DMS 273 treated with DMSO at 0.1 percent for 48 hours (cell line): ENCODE results near the gene WFS1.

Source experiments
- DNase-seq: peaks from one replicate; lab custom pipeline; 2025; lab: John Stamatoyannopoulos, UW

Gene WFS1

DNA sequence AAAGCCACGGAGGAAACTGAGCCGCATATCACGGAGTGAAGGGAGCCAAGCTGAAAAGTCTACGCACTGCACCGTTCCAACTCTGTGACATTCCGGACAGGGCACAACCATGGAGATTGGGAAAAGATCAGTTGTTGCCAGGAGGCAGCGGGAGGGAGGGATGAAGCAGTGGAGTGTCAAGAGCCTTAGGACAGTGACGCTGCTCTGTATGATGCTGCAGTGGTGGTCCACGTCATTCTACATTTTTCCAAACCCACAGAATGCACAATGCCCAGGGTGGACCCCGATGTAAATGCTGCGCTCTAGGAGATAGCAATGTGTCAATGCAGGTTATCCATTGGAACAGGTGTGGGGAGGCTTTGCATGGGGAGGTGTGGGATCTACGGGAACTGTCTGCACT lies 7.5 kb upstream of the WFS1 start:
- DNase-seq, result no peak

DNA sequence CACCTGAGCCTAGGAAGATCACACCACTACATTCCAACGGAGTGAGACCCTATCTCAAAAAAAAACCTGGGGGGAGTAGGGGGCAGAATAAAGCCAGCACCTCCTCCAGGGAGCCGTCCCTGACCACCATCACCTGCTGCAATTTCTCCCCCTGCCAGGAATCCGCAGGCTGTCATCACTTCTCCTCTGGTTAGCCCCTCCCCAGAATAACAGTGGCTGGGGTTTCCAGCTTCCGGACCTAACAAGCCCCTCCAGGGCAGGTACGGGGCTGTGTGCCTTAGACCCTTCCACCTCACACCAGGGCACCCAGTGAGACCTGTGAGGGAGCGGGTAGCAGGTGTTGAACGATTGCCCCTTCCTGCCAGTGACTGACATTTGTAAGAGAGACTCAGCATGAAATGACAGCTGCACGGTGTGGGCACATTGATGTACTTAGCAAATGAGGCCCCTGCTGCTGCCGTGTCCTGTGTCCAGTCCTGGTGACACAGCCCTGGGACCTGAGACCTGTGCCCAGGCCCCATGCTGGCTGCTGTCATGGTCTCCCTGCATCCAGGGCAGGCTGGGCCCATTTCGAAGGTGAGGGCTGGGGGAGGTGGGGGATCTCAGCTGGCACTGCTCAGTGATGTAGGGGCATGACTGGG lies 6.7 kb upstream of the WFS1 start:
- DNase-seq, result no peak

DNA sequence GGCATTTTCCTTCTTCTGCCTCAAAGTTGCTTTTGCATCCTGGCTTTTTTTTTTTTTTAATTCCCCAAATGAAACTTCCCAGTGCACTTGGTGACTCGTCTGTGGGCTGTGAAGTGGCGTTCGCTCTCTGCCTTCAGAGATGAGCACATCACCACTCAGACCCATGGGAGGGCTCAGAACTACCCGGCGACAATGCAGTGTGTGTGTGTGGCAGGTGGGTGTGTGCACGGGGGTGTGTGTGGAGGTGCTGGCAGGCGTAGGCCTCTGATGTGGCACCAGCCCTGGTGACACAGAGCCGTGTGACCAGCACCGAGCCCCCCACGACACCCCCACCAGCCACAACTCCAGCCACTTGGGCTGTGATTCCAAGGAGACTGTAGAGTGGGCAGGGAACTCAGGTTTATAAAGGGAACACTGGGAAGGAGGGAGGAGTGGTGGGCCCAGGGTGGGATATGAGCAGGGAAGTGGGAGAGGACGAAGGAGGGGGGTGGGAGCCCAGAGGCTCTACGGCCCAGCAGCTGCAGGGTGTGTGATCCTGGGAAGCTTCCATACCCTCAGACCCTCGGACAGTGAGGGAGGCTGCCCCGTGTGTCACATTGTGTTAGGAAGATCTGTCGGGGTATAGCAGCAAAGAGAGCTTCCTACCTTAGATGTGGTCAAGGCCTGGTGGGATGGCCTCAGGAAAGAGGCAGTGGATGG lies 6.0 kb upstream of the WFS1 start:
- no peak for DNase-seq

- DNase-seq, result no peak
Measured at GRCh38 chr4:6264225-6264540, 5.5 kb upstream of the WFS1 start.

DNA sequence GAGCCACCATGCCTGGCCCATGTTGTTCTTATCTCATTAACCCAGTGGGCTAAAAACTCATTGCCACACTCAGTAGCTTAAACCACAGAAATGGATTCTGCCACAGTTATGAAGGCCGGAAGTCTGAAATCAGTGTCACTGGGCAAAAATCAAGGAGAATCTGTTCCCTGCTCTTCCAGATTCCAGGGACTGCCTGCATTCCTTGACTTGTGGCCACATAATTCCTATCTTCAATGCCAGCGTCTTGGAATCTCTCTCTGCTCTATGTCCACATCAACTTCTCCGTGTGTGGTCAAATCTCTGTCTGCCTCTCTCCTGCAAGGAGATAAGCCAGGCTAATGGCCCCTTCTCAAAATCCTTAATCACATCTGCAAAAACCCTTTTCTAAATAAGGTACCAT lies 4.1 kb upstream of the WFS1 start:
- no peak for DNase-seq

- no peak for DNase-seq
Measured at GRCh38 chr4:6267573-6267972, 2.1 kb upstream of the WFS1 start.

GRCh38 chr4:6268650-6269615 lies 717 bp upstream of the WFS1 start:
- no peak for DNase-seq

DNA sequence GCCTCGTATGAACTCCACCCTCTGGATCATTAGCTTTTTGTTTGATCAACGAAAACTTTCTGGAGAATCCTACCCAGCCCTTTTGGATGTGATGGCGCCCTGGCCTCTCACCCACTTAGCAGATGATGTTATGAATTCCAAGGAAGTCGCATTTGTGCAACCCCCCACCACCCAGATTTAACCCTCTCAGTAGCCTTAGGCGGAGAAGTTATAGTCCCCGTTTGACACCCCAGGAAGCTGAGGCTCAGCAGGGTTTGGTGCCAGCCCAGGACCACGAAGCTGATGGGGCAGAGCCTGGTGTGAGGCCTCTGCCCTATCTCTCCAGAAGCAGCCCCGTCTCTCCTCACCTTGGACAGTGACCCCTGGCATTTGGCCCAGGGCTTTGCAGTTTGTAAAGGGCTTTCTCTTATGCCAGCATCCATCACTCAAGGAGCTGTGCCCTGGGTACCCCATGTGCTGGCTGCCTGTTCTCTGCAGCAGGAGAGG lies 1.0 kb downstream of the WFS1 start:
- DNase-seq, result no peak

GRCh38 chr4:6271206-6271605 lies 1.6 kb downstream of the WFS1 start:
- no peak for DNase-seq

DNA sequence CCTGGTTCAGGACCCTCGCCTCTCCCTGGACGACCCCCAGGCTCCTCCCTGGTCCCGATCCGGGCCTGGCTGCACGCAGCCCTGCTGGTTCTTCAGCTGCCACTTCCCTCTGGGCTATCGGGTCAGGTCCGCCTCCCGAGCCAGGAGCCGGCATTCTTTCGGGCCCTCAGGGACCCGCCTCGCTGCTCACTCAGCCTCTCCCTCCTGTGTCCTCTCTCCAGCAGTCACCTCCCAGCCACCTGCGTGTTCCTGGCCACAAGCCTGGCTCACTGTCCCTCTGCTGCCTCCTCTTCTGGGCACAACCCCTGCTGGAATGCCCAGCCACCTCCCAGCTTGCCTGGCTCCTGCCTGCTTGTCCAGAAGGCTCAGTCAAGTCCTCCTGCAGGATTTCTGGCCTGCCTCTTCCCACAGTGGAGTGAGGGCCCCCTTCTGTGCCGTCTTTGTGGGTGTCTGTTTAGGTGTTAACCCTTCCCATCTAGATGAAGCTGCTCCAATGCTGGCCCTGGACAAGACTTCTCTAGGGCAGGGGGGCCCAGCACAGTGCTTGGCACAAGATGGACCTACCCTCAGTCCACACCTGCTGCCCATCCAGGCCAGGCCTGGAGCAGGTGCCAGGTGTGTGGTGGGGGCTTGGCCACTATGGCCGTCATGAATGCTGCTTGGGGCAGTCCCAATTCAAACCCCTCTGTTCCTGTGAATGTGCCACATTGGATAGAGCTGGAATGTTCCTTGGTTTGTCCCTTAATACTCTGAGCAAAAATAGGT lies 2.2 kb downstream of the WFS1 start:
- no peak for DNase-seq

DNA sequence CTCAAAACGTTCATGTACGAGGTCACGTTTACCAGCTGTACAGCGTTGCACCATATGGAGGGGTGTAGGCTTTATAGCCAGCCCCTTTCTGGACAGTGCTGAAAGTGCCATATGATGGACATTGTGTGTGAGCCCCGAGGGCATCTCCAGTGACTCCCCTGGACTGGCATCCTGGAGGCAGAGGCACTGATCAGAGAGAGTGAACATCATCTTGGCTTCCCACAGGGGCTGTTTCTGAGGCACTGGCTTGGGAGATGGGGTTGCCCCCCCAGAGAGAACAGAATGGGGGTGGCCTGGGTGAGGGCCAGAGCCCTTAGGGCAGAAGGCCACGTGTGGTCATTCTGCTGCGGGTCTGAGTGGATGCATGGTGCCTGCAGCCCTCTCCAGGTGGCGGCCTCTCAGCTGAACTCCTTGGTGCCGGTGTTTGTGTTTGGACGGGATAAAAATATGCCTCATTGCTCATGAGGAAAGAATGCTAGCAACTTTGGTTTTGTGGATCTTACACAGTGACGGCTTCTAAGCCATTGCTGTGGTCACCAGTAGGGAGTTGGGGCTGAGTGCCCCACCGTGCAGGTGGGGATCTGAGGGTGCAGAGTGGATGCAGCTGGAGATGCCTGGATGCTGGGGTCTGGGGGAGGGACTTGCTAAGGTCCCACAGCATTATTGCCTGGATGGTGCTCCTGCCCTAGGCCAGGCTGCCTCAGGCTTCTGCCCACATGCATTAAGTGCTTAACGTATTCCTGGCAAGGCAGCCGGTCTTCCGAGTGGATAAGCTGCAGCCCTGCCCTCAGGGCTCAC lies 3.4 kb downstream of the WFS1 start:
- DNase-seq, result no peak

- DNase-seq, result no peak
Measured at GRCh38 chr4:6273661-6273990, 4.0 kb downstream of the WFS1 start.

- DNase-seq, result no peak
Measured at GRCh38 chr4:6275351-6275750, 5.7 kb downstream of the WFS1 start.

DNA sequence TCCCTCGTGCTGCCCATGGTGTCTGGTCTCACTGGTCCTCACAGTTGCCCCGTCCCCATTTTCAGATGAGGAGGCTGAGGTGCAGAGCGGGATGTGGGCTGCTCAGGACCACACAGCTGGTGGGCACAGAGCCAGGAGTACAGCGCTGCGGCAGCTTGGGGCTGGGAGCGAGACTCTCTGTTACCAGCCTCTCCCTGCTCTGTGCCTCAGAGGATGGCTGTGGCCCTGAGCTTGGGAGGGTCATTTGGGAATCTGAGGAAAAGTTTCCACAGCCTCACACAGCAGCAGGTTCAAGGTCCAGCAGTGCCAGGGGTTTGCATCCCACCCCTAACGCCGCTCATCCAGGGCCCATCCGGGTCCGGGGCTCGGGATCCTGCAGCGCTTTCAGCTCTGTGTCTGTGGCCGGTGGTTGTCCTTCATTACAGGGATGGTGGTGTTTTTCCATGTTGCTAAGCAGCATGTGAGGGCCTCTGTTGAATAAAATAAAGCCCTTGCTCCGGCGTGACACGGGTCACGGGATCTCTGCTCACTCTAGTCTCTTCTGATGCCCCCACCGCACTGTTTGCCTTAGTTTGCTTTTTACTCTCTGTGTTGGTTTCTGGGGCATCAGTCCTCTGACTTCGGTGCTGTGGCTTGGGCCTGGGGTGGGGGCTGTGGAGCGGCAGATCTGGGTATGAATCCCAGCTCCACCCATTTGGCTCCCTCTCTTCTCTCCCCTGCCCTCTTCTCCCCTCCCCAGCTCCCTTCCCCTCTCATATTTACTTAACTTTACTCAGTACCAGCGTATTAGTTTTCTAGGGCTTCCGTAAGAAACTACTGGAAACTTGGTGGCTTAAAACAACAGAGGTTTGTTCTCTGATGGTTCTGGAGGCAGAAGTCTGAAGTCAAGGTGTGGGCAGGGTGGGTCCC lies 6.5 kb downstream of the WFS1 start:
- no peak for DNase-seq

DNA sequence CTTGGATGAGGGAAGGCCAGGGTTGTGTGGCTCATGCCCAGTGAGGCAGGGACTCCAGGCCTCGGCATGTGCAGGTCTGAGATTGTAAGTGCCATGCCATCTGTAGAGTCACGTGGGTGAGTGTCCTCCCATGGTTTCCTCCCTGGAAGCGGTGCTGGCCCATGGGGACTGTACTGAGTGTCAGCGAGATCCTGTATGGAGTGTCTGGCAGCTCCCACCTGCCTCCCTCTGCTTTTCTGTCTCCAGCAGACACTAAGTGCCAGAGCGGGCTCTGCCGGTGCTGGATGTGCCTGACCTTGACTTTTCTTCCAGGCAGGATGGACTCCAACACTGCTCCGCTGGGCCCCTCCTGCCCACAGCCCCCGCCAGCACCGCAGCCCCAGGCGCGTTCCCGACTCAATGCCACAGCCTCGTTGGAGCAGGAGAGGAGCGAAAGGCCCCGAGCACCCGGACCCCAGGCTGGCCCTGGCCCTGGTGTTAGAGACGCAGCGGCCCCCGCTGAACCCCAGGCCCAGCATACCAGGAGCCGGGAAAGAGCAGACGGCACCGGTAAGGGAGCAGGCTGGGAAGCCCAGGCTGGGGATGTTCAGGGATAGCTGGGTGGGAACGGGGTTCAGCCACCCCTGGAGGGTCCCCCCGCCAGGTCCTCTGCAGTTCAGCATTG lies 7.6 kb downstream of the WFS1 start:
- no peak for DNase-seq

GRCh38 chr4:6277935-6278800 lies 8.5 kb downstream of the WFS1 start:
- no peak for DNase-seq

DNA sequence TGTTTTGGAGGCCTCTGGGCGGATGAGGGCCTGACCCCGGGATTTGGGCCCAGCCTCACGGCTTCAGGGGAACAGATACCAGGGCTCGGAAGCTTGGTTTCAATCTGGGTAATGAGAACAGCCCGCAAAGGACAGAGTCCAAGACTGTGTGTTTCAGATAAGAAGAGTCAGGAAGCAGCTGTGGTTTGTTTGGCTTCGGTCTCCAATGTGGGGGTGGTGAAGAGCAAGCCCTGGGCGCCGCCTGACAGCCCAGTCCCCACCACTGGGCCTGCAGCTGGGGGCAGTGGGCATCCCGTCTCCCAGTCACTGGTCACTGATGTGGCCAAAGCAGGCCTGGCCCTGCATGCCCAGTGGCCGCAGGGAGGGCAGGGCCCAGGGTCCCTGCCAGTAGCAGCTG lies 9.1 kb downstream of the WFS1 start:
- DNase-seq, result no peak

DNA sequence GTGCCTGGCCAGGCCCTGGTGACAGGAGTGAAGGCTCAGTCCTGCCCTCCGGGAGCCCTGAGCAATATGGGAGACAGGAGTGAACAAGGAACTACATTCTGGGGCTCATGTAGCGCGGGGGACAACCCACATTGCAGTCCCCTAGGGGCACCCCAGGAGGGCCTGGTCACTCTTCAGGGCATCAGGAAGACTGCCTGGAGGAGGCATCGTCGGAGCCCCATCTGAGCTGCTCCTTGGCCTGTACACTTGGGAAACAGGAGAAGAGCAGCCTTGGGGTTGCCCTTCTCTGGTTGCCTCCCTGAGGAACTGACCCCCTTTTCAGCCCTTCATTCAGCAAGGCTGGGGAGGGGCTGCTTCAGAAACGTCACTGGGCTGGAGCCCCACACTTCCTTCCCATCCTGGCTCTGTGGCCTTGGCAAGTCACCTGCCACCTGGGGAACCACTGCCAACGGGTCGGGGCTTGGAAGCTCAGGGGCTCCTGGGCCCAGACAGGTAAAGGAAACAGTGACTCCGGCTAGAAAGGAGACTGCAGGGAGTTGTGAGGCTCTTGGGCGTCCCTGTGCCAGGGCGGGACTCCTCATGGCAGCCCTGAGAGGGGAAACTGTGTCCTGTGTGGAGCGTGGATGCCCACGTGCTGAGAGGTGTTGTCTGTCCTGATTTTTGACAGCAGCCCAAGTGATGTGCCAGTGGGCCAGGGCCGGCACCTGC lies 10.1 kb downstream of the WFS1 start:
- no peak for DNase-seq
